Gastrocnemius medialis (tissue), 4 donors: ENCODE results near the gene RPL22L1.

Experiments used
- POLR2A ChIP-seq, 2 donors: fragments of 450-650 bp; IDR thresholded peaks; one replicate each; pipeline ENCODE4 v1.6.1; 2017; ENCODE audit warnings: antibody characterized with exemption in 2 of 2, mild to moderate bottlenecking in 2 of 2, moderate library complexity in 2 of 2
- TF ChIP-seq, protein P1 (sequence below), 5 experiments: fragments of 450-650 bp in 3 of 5; fragments of 200-600 bp in 2 of 5; sonication (generic) in 2 of 5; IDR thresholded peaks in 4 of 5; conservative IDR thresholded peaks in 1 of 5; 1 replicate in 4 of 5; 2 replicates in 1 of 5; pipeline ENCODE4 v1.5.1; 2016 to 2019; ENCODE audit warnings: antibody characterized with exemption in 5 of 5, mild to moderate bottlenecking in 3 of 5, moderate library complexity in 3 of 5

DNA sequence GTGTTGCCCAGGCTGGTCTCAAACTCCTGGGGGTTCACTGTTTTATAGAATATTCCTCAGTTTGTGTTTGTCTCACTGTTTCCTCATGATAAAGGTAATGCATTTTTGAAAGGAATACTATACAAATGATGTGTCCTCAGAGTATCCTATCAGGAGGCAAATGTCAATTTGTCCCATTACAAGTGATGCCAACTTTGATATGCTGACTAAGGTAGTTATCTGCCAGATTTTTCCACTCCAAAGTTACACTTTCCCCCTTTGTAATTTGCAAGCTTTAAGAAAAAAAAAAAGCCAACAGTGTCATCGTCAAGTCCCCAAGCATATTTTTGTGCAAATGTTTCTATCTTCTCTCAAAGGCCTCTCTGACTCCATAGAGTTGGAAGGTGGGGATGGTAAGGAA lies 29.5 kb upstream of the RPL22L1 start:
- TF ChIP-seq POLR2A (IDR thresholded peaks at IDR 0.05): no peak
- TF ChIP-seq, protein P1, sequence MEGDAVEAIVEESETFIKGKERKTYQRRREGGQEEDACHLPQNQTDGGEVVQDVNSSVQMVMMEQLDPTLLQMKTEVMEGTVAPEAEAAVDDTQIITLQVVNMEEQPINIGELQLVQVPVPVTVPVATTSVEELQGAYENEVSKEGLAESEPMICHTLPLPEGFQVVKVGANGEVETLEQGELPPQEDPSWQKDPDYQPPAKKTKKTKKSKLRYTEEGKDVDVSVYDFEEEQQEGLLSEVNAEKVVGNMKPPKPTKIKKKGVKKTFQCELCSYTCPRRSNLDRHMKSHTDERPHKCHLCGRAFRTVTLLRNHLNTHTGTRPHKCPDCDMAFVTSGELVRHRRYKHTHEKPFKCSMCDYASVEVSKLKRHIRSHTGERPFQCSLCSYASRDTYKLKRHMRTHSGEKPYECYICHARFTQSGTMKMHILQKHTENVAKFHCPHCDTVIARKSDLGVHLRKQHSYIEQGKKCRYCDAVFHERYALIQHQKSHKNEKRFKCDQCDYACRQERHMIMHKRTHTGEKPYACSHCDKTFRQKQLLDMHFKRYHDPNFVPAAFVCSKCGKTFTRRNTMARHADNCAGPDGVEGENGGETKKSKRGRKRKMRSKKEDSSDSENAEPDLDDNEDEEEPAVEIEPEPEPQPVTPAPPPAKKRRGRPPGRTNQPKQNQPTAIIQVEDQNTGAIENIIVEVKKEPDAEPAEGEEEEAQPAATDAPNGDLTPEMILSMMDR (IDR thresholded peaks at IDR 0.05 in 4 of 5, conservative IDR thresholded peaks at IDR 0.05 in 1 of 5): no peak
